GM19463 (cell line): ENCODE measurements around the gene RERG.

Experiments used
- ATAC-seq: cut with Tn5 transposase; IDR thresholded peaks from one replicate; pipeline ENCODE4 v1.9.1; 2021; ENCODE audit warnings: mild to moderate bottlenecking, moderate library complexity; ENCODE audit not compliant: unreplicated experiment

Gene RERG

DNA sequence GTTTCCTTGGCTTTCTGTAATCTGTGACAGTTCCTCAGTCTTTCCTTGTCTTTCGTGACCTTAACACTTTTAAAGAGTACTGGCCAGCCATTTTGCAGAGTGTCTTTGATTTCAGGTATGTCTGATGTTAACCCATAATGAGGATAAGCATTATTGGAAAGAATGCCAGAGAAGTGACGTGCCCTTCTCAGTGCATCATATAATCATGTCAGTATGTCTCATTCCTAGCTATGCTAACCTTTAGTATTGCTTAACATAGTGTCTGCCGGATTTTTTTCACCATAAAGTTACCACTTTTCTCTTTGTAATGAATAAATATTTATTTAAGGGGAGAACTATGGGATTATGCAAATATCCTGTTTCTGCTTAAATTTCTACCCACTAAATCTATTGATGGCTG, 28.5 kb downstream of the RERG start:
- no peak for ATAC-seq

DNA sequence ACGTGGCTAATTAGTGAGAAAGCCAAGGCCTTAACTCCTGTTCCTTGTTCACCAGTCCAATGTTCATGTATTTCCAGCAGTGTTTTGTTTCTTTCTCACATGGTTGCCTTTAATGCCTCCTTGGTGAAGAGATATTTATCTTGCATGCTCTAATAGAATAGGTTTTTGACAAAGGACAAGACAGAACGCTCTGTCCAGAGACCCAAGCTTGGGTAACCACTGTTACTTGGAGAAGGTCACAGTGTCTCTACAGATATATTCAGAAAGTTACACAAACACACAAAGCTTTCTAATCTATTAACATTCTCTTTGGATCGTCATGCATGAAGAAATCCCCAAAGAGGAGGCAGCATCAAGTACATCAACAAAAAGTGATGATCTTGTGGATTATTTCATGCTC, 33.1 kb downstream of the RERG start:
- no peak for ATAC-seq

- ATAC-seq, result no peak
These were observed 34.6 kb downstream of the RERG start for GRCh38 chr12:15186597-15186996.

GRCh38 chr12:15184484-15184883, 36.7 kb downstream of the RERG start:
- ATAC-seq, result no peak

DNA sequence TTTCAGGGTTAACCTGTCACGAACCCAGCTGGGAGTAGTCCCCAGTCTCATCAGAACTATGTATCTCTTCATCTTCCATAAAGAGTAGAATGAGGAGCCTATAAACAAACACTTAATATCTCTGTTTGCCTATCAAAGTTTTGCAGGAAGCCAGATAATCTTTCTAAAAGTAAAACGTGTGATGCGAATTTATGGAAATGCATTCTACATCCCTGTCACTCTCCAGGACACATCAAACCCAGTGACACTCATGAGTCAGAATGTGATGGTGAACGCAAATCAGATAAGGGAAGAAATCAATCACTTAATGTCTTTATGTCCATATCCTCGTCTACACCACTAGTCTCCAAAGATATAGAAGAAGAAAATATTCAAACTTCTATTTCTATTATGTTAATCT, 37.4 kb downstream of the RERG start:
- no peak for ATAC-seq

GRCh38 chr12:15181017-15181683, 40.1 kb downstream of the RERG start:
- ATAC-seq, result no peak

- ATAC-seq, result no peak
These were observed 40.9 kb downstream of the RERG start for GRCh38 chr12:15180325-15180724.

- no peak for ATAC-seq
These were observed 41.5 kb downstream of the RERG start for GRCh38 chr12:15179672-15180071.

GRCh38 chr12:15173142-15173541, 48.1 kb downstream of the RERG start:
- no peak for ATAC-seq

GRCh38 chr12:15172060-15172822, 49.0 kb downstream of the RERG start:
- no peak for ATAC-seq

- ATAC-seq, result no peak
These were observed 50.1 kb downstream of the RERG start for GRCh38 chr12:15171012-15171655.

DNA sequence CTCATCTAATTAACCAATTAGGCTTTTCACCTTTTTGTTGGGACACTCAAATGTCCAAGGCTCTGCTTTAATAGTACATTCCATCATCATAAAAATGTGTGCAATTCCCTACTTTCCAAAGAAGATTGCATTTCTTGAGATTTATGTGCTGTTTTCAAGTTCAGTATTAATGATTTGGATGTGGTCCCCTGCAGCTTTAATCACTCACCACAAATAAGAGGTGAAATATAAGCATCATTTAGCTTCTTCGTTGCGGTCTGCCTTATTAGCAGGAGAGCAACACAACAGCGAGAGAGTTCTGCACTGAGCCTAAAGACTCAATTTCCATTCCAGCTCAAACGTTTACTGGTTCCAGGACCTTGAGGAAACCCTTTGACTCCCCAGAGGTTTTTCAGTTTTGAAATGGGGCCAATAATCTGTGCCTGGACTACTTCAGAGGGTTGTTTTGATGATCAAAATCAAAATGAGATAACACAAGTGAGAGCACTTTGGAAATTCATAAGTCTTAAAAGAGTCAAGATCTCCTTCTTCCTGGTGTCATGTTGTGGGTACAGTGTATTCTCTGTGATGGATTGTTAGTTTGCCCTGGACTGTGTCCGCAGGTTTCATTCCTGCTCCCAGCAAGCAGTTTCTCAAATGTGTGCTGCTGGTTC, 53.1 kb downstream of the RERG start:
- ATAC-seq, result no peak

DNA sequence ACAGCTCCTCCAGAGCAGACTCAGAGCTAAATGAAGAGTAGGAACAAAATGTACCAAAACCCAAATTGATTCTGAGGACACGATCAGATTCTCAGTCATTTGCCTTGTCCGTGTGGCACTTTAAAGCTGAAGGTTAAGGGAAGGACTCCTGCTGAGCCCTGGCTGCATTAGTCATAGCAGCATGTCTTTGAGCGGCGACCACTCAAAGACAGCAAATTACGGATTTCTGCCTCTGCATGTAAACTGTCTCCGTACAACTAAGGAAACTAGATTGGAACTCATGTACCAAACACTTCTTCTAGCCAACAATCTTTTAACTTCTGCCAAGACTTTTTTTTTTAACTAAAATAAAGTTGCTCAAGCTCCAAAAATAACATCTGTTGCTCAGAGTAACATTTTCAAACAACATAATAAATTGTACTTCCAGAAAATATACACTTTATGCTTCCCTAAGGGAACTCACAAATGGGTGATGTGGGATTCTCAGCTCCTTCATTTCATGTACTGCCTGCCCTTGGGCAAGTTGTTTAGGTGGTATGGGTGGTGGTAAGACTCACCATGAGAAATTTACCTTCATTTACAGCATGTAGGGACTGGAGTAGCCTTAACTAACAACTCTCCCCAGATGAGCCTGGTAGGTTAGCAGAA, 56.1 kb downstream of the RERG start:
- no peak for ATAC-seq

- ATAC-seq, result no peak
These were observed 57.9 kb downstream of the RERG start for GRCh38 chr12:15163030-15163976.

DNA sequence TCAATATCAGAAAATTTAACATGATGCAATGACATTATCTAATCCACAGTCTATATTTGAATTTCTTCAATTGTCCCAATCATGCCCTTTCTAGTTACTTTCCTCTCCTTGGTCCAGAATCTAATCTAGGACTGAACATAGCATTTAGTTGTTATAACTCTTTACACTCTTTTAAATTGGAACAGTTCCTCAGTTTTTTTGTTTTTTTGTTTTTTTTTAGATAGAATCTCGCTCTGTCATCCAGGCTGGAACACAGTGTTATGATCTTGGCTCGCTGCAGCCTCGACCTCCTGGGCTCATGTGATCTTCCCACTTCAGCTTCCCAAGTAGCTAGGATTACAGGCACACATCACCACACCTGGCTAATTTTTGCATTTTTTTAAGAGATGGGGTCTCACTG, 63.1 kb downstream of the RERG start:
- no peak for ATAC-seq

GRCh38 chr12:15157269-15157671, 63.9 kb downstream of the RERG start:
- ATAC-seq, result no peak

DNA sequence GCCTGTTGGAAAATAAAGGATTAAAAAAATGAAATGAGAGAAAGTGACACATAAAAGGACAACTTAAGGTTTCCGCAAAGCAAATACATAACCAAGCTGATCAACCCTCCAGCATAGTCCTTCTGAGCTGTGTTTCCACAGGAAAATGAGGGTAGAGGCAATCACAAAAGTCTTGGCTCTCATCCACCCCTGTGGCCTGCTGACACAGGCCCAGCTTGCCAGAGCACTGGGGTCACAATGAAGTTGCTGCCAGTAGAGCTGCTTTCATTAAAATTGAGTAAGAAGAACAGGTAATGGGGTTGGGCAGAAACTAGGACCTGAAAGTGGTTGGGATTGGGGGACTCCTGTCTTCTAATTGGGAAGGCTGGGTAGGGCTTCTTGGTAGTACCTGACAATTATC, 65.9 kb downstream of the RERG start:
- ATAC-seq, result no peak

DNA sequence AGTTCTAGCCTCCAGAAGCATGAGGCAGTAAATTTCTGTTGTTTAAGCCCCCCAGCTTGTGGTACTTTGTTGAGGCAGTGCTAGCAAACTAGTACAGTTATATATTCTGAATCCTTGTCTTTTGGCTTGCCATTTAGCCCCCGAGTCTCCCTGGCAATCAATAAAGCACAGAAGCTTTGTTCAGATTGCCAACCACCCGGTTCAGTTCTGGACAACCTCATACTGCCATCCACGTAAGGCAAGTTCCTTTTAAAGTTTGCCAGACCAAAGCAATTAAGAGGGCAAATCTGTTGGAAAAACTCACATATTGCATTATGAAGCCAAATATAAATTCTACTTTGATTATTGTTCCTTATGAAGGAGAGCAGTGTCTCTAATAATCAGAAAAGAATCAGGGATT, 67.1 kb downstream of the RERG start:
- ATAC-seq, result no peak

- no peak for ATAC-seq
These were observed 68.3 kb downstream of the RERG start for GRCh38 chr12:15152868-15153267.

- no peak for ATAC-seq
These were observed 68.8 kb downstream of the RERG start for GRCh38 chr12:15152456-15152855.
